Measurements from ENCODE around the gene ITPR1.

The ITPR1 gene

DNA sequence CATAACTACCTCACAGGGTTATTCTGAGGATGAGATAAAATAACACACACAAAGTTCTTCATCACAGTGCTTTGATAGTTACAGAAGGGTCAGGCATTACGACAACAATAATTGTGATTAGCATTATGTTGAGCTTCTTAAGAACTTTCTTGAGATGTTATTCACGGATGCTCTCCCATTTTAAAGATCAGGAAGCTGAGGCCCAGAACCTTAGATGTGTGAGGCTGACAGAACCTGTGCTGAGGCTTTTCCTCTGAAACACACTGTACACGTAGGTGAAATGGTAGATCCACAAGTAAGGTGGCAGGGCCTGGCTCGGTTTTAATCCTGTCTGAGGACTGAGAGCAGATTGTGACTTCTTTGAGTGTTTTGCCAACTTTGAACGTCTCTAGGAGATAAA lies 274.9 kb downstream of the ITPR1 start:
- no peak overlapping the region for H3K4me3 ChIP-seq (ENCODE audit: low read depth, low read length)

DNA sequence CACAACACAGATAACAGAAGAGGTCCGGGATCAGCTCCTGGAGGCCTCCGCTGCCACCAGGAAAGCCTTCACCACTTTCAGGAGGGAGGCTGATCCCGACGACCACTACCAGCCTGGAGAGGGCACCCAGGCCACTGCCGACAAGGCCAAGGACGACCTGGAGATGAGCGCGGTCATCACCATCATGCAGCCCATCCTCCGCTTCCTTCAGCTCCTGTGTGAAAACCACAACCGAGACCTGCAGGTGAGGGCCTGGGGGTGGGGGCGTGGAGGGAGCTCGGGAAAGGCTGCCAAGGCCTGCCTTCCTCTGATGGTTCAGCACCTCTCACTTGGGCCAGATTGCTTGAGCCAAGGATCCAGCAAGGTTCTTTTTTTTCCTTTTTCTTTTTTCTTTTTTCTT lies 275.4 kb downstream of the ITPR1 start:
- H3K4me3 ChIP-seq (ENCODE audit: low read depth, low read length) = no peak overlapping the region

DNA sequence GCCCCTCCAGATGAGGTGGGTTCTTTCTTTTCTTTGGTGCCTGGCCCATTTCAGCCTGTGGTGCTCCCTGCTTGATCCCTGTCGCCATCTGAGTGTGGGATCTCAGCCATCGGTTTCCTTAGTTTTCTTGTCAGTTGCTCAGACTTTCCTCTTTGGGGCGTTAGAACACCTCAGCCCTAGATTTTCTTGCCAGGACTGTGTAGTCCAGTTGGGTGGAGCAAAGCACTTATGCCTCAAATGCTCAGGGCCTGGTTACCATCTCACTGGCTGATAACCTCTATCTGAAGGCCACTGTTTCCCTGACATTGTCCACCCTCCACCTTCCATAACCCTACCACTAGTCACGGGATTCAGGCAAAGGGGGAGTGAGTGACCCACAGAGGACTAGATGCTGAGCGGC lies 277.4 kb downstream of the ITPR1 start:
- H3K4me3 ChIP-seq (ENCODE audit: low read depth, low read length) = no peak overlapping the region

DNA sequence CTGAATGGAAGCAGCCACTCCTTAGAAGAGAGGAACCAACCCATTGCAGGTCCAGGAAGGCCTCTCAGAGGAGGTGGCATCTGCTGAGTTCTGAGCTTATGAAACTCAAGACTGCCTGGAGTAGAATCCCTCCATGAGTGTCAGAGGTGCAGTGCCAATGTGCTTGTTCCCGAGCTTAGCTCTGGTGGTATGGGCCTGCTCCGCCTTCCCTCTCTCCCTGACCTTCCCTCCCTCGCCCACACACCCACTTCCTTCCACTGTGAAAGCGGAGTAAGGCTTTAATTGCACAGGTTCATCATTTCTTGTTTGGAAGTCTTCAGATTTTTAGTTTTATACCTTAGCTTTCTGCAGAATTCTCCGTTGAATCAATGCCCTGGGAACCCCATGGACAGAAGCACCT lies 278.1 kb downstream of the ITPR1 start:
- no peak overlapping the region for H3K4me3 ChIP-seq (ENCODE audit: low read depth, low read length)

DNA sequence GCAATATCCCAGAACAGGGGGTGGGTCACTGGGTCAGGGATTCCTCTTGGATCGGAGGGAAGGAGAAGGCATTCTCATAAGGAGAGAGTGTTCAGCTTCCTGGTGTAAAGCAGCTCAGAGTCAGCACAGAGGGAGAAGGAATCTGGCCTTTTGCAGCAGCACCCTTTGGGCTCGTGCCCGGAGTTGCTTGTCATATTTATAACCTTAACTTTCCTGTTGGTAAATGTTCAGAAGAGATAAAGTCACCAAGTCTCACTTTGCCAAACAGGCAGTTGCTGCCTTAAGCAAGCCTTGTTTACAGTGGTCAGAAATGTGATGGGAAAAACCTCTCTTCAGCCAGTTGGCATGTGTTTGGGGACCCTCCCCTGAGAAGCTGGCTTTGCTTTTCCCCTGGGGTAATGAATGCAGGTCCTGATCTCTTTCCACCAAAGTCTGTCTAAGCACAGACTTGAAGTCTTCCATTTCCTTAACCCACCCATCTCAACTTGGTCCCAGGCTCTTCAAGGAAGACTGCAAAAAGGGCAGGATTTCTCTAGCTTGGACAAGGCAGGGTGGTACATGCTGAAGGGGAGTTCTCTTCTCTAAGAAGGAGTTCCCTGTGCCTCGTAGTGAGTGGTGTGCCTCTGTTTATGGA lies 279.1 kb downstream of the ITPR1 start:
- no peak overlapping the region for H3K4me3 ChIP-seq (ENCODE audit: low read depth, low read length)

DNA sequence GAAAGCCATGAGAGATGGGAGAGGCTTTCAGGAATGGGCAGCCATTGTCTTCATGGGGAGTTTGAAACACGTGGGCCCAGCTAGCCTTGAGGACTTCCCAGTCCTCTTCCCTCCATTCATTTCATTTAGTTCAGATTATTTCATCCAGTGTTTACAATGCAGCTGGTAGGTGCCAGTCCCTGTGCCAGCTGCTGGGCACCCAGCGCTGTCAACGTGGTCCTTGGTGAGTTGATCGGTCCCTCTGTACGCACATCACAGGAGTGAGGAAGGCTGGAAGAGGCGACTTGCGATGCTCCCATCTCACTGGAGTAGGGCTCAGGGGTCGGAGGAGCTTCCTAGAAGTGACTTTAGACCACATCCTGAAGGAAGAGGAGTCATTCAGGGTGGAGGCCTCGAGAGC lies 279.7 kb downstream of the ITPR1 start:
- no peak overlapping the region for H3K4me3 ChIP-seq (ENCODE audit: low read depth, low read length)

DNA sequence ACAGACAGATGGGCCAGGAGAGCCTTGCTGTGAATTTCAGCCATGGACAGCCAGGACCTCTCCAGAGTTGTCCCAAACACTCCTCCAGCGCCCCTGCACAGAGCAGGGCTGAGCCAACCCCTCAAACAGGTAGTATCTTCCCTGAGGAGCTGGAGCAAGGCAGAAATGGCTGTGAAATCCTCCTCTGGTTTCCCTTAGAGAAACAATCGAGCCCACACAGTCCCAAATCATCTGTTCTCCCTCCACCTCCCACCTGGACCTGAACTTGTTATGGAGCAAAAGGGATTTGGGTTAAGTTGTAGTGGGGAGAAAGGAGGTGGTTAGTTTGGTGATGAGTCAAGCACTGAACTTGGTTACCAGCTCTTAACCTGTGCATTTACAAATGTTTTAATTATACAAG lies 280.4 kb downstream of the ITPR1 start:
- no peak overlapping the region for H3K4me3 ChIP-seq (ENCODE audit: low read depth, low read length)

DNA sequence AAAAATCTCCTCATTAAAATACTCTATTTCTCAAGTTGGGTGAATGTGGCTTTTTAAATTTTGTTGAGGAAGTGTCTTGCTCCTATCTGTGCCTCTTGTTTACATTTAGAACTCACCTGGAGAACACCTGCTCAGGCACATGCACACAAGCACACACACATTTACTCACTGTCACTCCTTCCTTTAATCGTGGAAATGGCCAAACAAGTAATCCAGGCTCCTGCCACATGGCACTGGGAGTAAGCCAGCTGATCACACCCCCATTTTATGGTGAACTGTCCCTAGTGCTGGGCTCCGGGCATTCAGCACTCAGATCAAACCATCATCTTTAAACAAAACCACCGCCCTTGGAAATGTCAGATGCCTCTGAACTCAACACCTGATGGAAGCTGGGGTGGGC lies 281.4 kb downstream of the ITPR1 start:
- no peak overlapping the region for H3K4me3 ChIP-seq (ENCODE audit: low read depth, low read length)

DNA sequence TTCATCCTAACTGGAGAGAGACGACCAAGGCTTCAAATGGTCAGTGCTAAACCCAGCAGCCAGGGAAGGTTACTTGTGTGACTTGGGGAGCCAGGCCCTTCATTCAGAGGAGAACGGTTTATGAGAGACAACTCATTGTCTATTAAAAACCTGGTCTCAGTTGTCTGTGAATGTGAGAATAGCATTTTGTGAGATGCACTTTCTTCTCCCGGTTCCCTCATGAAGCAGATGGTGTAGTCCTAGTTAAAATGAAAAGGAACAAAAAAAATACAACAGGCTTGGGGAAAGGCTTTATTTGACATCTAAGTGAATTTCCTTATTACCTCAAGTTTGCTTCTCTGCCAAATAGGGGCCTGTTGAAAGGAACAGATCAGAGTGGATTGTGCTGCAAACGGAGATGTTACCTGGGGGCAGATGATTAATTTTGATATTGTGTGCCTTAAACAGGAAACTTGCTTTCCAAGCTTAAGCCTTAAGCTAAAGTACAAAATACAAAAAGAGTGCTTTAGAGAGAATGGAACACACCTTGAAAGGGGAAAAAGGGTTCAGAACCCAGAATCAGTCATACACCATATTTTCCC lies 283.3 kb downstream of the ITPR1 start:
- H3K4me3 ChIP-seq (ENCODE audit: low read depth, low read length) = no peak overlapping the region

DNA sequence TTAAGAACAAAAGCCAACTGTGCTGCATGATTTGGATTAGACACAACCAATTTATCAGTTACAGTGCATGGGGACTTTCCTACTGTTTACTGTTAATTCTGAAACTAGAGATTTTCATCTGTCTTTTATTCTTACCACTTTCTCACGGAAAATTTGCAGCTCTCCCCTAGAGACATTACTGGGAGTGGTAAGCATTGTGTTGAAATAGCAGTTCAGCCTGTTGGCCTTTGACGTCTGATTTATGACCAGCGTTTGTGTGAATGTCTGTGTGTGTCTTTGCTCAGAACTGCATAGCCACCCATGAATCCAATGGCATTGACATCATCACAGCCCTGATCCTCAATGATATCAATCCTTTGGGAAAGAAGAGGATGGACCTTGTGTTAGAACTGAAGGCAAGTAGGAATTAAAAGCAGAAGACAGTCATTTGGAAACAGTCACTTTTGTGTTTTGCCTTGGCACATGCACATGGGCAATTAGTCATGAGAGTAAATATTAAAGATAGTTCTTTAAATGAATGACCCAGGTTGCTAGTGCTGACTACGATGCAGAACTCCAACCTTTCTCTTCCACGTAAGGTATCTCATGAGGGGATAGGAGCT lies 283.9 kb downstream of the ITPR1 start:
- no peak overlapping the region for H3K4me3 ChIP-seq (ENCODE audit: low read depth, low read length)

DNA sequence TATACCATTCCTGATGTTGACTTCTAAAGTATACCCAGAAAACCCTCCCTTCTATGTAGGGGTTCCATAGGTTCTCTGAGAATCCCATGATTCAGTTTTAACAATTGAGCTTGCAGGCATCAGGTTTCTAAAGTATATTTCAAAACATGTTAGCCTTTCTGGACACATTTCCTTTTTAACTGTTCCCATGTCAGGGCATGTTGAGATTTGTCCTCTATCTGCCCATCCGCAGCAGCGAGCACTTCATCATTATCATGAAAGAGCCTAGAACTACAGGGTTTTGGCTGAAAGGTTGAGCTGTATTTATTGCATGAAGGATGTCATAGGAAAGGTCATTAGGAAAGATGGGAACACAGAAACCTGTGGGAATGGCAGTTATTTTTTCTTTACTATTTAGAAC lies 285.0 kb downstream of the ITPR1 start:
- no peak overlapping the region for H3K4me3 ChIP-seq (ENCODE audit: low read depth, low read length)

DNA sequence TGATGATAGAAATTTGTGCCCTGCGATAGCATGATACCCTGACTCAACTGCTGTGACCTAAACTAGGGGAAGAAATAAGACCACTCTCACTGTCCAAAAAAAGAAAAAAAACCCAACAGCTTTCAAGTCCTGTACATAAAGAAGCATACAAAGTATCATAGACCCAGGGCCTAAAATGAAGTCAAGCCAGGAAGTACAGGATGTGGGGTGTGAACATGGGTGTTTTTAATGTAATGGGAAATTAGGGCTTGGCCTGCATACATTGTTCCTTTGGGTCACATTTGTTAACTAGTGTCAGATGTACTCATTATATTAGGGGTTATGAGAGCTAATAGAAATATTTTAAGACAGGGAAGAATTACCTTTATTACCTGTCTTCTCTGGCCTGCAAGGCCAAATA lies 285.6 kb downstream of the ITPR1 start:
- H3K4me3 ChIP-seq (ENCODE audit: low read depth, low read length) = no peak overlapping the region

DNA sequence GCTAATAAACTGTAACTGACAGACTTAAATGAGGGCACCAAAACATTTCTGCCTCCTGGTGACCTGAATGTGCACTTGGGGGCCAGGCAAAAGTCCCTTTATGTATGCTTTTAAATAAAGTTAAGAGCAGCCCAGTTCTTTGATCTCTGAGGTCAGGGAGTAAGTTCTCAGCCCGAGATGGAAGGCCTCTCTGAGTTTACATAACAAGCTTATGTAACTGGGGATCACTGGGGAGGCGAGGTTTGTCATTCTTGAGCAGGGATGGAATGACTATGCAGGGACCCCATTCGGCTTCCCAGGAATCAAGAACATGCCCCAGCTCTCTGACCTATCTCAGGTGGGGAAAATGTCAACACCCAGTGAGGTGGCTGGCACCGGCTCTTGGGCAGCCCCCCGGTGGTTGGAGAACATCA lies 287.4 kb downstream of the ITPR1 start:
- no peak overlapping the region for H3K4me3 ChIP-seq (ENCODE audit: low read depth, low read length)

DNA sequence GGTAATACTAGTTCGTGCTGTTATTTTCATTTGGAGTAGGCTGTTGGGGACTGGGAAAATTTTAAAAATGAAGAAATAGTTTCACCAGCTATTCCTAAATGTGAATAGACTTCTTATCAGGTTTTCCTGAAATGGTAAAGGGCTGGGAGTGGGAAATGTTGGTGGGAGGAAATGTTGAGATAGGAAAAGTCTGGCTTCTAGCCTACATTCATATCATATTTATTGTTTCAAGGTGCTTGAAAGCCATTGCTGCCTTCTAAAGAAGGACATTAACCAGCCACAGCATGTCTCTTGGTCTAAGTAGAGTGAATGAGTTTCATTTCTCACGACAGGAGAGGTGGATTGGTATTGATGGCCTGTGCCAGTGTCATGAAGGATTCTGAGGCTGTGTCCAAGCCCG lies 288.9 kb downstream of the ITPR1 start:
- no peak overlapping the region for H3K4me3 ChIP-seq (ENCODE audit: low read depth, low read length)

DNA sequence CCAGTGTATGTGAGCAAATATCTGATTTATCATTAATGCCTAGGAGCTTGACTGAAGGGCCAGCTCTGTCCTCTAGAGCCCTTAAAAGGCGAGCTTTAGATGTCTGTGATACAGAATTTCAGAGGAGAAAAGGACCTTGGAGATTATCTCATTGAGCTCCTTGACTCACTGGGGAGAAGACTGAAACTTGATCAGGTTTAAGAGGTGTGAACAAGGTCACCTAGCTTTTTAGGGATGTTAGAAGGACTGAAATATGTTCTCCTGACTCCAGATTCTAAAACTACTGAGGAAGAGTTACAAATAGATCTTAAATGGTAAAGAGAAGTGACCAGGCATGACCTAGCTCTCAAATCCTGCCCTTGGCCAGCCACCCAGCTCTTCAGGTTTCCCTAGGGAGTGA lies 292.4 kb downstream of the ITPR1 start:
- H3K4me3 ChIP-seq (ENCODE audit: low read depth, low read length) = no peak overlapping the region

DNA sequence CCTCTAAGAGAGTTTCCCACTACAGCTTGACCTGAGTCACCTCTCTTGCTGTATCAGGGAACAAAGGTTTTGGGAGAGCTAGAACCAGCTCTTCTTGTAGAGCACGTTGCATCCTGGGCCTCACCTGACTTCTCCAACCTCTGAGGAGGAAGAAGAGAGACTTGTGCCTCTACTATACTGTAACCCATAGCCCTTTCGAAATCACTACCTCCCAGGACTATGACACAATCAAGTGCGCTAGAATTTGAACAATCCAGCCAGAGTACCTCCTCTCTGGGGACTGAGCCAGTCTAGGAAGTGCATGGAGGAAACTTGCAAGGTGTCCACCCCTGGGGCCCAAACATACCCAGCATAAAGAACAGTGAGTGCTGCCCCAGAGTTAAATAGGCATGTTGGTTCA lies 293.3 kb downstream of the ITPR1 start:
- H3K4me3 ChIP-seq (ENCODE audit: low read depth, low read length) = no peak overlapping the region

DNA sequence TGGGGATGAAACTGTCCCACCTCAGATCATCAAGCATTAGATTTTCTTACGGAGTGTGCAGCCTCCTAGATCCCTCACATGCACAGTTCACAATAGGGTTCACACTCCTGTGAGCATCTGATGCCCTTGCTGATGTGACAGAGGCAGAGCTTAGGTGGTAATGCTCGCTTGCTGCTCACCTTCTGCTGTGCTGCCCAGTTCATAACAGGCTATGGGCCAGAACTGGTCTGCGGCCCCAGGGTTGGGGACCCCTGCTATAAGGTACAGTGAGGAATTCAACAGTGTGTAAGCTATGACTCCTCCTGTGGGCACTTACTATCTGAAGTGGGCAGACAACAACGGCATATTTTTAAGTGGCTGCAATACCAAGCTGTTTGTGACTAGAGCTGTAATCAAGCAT lies 298.2 kb downstream of the ITPR1 start:
- H3K4me3 ChIP-seq (ENCODE audit: low read depth, low read length) = no peak overlapping the region

DNA sequence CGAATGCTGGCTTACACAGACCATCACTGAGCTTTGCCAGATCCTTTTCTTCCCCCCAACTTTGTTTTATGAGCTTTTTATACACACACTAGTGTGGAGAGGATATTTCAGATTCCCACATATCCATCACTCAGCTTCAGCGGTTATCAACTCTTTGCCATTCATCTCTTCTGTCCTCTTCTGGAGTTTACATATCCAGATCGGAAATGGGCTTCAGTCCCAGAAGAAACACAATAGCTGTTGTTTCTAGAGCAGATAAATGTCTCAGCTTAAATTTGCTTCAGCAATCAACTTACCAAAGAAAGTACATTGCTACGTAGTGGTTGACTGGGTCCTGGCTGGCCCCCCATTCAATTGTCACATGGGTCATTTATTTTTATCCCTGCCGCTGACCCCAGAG lies 300.2 kb downstream of the ITPR1 start:
- no peak overlapping the region for H3K4me3 ChIP-seq (ENCODE audit: low read depth, low read length)

DNA sequence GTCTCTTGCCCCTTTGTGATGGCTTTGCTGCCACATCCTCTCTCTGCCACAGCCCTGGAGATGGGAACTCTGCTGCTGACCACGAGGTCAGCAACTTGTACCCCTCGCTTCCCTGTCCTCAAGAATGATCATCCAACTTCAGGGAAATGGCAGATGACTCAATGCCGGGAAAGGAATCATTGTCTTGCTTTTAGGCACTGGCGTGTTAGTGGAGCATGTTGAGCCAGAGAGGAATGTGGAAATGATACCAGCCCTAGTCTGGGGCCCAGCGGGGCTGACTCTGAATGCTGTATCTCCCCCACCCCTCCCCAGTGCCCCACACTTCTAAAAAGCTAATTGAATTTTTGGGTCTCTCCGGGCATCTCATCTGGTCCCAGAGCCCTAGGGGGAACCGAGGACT lies 301.2 kb downstream of the ITPR1 start:
- H3K4me3 ChIP-seq (ENCODE audit: low read depth, low read length) = no peak overlapping the region

DNA sequence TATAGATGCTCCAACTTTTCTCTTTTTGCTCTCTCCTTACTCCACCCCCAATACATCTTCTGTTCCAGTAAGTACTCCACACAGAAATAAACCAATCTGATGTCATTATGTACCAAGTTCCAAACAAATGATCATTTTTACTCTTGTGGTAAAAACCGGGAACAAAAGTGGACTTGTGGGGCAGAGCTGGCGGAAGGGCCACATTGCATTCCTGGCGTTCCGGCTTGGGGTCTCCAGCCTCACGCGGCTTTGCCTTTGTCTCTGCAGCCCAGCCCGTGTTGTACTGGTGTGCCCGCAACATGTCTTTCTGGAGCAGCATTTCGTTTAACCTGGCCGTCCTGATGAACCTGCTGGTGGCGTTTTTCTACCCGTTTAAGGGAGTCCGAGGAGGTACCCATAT lies 301.6 kb downstream of the ITPR1 start:
- H3K4me3 ChIP-seq (ENCODE audit: low read depth, low read length) = no peak overlapping the region

DNA sequence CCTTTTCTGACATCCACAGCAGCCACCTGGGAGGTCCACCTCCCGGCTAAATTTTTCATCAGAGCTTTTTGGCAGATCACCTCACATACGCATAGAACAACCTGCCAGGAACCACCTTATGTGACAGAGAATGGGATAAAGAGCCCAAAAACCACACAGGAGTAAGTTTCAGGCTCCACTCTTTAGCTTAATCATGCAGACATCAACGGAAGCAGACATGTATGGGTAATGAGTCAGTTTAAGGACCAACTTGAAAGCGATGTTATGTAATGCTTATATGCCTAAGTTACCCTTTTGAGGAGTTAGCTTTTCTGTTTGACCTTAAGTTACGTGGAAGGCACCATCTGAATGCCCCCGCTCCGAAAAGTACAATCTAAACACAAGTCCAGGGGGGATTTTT lies 302.8 kb downstream of the ITPR1 start:
- no peak overlapping the region for H3K4me3 ChIP-seq (ENCODE audit: low read depth, low read length)

DNA sequence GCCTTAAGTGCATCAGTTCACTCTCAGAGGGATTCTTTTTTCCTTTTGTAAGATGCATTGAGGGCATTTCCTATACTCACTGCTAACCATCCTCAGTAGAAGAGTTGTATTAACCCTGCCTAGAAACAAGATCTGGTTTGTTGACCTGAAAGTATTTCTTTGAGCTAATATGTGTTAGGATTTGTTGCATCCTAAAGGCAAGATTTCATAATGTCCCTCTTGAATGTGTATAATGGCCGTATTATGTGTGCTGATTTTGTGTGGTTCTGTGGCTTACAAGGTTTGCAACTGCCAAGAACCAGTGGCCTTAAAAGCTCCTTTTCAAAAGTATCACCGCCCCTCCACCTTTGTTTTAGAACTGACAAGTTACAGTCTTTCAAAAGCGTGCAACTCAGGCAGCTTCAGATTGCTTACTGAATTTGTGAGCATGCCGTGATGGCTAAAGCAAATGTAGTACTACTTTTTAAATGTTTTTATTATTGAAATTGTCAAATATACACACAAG lies 304.1 kb downstream of the ITPR1 start:
- H3K4me3 ChIP-seq (ENCODE audit: low read depth, low read length) = no peak overlapping the region
